HG02973 (cell line): ENCODE data around the gene SMOC1.

Source experiments
- ATAC-seq: cut with Tn5 transposase; IDR thresholded peaks from one replicate; pipeline ENCODE4 v1.9.1; 2021; ENCODE audit warnings: moderate library complexity; ENCODE audit not compliant: unreplicated experiment

SMOC1 gene

DNA sequence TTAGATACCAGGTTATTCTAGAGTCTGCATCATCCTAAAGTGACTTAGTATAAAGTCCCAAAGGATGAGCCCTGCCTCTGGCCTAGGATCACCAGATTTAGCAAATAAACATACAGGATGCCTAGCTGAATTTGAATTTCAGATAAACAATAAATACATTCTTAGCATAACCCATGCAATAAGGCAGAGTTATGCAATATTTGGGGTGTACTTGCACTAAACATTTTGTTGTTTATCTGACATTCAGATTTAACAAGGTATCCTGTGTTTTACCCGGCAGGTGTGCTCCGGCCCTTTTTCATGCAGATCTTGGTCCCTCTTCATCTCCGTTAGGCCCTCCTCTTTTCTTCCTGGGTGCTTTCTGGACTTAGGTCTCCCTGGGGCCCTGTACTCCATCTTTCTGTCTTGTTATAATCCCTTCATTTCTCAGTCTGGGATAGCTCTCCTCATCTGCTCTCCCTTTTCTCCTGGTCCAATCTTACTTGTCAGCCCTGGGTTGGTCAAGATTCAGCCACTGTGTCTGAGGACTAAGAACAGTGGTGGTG, 18.1 kb upstream of the SMOC1 start:
- ATAC-seq = no peak

DNA sequence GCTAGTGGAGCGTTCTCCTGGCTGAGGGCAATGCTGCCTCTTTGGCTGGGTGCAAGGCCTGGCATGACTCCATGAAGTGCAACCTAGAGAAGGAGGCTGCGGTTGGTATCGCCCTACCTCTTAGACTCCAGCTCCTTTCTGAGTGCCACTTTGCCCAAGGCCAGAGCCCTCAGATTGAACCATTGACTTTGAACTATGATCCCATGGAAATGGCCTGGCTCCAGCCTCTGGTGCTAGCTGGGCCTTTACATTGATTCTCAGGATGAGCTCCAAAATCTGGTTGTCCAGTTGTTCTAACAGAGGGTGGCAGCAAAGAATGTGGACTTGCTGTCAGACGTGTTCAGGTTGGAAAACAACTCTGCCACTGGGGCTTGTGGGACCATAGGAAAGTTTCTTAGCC, 16.1 kb upstream of the SMOC1 start:
- ATAC-seq = no peak

DNA sequence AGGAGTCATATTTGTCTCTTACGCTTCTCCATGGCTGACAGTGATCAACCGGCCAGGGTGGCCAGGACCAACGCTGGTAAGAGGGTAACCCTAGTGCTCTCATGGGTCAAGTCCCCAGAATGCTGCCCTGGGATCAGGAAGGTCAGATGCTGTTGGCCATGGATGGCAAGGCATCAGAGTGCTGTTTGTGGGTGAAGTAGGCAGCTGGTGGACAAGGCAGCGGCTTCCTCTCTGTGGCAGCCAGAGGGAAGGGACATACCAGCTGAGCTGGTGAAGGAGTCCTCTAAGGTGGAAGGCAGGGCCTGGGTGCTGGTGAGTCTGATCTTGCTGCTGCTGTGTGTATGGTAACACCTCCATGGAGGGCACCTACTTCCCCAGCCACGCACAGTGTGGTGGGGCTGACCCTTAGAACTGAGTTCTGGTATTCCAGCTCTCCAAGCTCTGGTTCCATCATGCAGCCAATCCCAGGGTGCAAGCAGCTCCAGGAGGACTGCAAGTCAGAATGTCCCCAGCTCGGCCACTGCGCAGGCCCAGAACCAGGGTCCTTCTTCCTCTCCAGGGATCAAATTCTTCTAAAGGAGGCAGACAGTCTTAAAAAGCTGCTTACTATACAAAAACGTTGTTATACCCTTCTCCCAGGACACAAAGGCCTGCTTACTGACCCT, 13.4 kb upstream of the SMOC1 start:
- no peak for ATAC-seq

DNA sequence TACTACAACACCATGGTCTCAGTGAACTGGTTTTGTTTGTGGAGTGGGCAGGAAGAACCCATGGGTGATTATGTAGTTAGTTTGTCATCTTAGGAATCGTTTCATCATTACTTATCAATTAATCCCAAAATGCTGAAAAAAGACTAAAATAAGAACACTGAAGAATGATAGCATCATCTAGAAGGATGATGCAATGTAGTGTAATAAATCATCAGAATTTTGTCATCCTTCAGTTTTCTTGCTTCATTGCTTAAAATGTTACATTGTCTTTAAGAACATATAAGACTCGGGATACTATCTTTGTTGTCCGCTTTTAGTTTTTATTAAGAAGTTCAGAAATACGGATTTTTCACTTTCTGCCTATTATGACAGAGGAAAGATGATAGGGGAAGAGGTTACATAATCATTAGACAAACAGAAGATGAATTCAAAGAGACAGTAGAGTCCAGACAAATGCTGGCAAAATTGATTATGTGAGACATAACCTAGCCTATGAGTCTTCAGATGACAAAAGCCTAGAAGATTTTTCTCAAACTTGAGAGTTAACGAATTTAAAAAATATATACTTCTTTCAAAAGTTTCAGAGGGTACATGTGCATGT, 10.8 kb upstream of the SMOC1 start:
- no peak for ATAC-seq

DNA sequence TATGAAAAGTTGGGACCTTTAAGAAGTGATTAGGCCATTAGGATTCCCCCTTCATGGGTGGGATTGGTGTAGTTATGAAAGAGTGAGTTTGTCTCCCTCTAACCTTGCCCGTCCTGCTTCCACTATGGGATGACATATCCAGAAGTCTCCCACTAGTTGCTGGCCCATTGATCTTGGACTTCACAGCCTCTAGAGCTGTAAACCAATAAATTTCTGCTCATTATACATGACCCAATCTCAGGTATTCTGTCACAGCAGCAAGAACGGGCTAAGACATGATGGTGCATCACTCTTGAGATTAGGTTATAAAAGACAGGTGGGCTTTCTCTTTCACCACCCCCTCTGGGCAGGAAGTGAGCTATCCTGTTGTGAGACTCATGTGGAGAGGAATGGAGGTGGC, 8.6 kb upstream of the SMOC1 start:
- no peak for ATAC-seq

DNA sequence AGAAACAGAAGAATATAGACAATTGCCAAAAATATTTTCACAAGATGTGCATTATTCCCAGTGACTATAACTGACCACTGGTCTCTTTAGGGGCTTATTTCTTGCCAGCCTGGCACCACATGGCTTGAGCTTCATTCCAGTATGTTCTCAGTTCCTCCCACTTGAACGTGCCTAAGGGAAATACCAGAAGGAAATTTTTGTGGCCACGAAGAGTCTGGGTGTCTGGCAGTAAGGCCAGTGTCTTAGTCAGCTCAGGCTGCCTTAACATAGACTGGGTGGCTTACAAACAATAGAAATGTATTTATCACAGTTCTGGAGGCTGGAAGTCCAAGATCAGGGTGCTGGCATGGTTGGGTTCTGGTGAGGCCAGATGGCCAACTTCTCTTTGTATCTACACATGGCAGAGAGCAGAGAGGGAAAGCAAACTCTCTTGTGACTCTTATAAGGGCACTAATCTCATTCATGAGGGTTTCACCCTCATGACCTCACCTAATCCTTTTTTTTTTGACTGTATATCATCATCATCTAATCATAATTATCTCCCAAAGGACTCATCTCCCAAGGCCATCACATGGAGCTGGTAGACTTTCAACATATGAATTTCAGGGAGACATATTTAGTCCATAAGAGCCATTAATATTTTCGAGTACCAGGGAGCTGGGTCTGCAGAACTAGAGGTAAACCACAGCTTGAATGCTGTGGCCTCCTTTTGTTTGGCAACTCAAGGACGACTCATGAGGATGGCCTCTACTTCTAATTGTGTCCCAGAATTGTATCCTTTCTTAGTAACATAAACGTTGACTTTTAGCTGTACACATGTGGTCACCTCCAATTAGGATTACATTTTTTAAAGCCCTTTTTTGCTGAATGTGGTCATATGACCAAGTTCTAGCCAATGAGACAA, 5.1 kb upstream of the SMOC1 start:
- ATAC-seq = no peak

DNA sequence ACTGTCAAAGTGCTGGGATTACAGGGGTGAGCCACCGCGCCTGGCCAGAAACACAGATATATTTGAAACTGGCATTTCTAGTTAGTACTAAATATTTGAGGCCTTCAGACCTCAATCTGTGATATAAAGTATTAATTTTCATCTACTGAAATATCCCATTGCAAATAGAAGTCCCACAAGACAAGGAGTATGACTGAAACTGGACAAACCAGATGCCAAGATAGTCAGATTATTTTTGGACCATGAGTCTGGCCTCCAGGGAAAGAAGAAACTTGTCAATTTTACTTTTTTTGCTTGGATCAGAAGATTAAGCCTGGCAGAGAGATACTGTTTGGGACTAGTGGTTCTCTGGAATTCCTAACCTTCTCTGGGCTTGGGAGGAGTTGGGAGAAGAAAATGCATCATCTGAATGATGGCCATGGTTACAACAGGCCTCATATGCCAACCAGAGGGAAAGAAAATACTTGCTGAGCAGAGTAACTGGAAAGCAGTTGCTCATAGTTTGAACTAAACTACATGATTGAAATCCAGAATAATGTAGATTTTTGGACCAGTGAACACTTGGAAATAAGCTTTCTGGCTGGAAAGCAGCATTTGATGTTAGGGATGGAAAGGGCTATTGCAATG, 2.9 kb upstream of the SMOC1 start:
- ATAC-seq = no peak

DNA sequence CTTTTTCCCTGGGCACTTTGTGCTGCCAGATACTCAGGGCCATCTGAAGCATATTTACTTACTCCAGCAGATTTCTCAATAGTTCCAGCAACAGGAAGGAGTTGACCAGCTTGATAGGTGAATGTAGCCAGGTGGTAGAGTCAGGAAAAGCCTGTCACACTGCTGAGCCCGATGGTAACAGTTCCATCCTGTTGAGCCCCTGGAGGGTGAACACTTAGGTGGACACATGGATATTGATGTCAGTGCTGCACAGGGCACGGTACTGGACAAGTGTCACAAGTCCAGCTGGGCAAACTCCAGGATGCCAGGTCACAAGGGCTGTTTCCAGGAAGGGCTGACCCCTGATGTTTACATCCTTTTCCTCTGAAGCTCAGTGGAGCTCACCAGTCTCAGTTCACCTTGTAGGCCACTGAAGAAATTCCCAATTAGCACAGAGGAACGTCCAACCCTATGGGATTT, 2.3 kb upstream of the SMOC1 start:
- ATAC-seq = no peak

DNA sequence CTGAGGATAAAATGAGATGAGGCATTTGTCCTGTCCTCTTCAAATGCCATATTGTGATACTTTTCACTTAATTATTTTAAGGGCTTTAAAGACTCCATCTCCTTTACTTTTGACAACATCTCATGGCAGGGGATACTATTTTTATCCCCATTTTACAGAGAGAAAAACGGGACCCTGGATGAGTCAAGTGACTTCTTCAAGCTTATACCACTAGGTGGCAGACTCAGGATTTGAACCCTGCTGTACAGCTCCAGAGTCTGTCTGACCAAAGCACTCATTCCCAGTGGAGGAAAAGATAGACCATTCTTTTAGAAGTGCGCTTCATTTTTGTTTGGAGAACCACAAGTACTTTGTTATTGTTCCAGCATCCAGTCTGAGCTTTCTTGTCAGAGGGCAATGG, 1.7 kb upstream of the SMOC1 start:
- no peak for ATAC-seq

DNA sequence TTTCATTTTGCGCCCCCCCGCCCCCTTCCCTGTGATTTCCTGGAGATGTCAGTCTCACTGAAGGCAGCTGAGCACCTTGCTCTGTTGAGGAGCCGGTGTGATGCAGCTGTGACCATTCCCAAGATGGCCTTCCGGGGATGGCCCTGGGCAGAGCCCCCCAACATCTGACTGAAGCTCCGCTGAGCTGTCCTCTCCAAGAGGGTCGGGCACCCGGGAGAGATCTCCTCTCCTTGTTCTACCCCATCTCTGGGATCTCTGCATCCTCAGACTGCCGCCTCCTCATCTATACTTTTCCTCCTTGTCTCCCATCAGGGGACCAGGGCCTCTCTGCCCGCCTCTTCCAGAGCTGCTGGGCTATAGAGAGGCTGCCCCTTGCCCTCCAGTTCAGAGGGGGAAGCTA, 965 bp upstream of the SMOC1 start:
- no peak for ATAC-seq

DNA sequence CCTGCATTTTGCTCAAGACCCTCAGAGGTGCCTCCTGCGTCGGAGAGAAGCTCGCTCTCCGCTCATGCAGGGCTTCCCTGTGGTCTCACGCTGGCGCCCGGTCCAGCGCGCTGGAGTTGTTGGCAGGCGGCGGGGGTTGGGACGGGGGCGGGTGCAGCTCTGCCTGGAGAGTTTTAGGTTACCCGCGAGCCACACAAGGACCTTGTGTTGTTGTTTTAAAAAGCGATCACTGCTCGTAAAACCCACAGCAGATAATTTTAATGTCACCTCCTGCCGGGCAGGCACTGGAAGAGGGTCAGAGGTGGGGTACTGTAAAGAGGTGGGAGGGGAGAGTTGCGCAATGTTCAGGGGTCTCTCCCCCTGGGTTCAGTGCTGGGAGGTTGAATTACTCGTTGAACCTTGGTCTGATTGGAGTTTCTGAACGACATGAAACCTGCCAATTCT, 850 bp downstream of the SMOC1 start:
- ATAC-seq = no peak

DNA sequence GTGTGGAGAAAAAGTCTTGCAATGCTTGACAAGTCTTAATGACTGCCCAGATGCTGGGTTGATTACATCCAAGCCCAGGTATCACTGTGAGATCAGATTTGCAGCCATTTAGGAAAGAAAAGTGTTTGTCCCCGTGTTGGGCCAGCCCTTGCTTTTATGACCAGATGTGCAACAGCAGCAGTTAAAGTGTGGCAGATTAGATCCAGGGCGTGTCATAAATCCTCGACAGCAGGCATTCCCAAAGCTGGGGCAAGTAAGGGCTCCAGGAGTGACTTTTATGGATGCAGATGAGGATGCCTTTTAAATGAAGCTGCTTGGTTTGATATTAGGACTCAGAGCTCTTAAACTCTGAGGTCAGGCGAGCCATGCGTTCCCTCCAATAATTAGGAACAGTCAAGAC, 1.7 kb downstream of the SMOC1 start:
- ATAC-seq = no peak

DNA sequence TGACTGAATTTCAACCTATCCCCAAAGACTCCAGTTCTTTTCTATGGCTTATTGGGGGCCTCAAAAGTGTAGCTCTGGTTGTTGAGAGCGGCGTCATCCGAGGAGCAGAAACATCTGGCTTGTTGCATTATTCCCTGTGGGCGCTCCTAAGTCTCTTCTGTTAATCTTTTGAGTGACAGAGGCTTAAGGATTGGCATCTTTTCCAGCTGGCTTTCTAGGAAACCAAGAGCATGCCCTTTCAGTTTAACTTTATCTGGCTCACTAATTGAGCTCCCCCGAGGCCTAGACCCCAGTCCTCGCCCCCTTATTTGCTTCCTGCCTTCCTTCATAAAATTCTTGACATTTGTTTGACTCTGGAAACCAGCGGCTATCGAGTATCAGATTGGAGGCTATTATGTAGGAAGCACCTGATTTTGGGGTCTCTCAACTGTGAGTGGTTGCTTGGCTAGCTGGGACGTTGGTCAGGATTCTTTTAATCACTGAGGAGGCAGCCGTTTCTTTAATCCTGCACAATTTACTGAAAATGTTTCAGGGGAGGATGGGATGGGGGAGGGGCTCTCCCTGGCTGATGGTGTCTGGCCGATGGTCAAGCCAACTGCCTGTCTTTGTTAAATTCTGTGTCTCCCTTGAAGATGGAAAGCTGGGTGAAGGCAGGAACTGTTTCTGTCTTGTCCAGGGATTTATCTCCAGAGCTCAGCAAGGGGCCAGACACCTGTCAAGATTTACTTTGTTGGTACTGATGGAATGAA, 3.1 kb downstream of the SMOC1 start:
- ATAC-seq = no peak

DNA sequence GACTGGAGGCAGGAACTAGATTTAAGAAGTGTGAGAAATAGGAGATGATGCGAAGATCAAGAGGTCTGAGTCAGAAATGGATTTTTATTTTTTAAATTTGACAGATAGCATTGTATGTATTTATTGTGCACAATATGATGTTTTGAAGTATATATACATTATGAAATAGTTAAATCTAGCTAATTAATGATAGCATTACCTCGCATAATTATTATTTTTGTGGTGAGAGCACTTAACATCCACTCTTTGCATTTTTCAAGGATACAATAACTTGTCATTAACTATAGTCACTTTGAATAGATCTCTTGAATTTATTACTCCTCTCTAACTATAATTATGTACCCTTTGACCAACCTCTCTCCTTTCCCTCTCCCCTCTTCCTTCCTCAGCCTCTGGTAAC, 3.7 kb downstream of the SMOC1 start:
- ATAC-seq = no peak

DNA sequence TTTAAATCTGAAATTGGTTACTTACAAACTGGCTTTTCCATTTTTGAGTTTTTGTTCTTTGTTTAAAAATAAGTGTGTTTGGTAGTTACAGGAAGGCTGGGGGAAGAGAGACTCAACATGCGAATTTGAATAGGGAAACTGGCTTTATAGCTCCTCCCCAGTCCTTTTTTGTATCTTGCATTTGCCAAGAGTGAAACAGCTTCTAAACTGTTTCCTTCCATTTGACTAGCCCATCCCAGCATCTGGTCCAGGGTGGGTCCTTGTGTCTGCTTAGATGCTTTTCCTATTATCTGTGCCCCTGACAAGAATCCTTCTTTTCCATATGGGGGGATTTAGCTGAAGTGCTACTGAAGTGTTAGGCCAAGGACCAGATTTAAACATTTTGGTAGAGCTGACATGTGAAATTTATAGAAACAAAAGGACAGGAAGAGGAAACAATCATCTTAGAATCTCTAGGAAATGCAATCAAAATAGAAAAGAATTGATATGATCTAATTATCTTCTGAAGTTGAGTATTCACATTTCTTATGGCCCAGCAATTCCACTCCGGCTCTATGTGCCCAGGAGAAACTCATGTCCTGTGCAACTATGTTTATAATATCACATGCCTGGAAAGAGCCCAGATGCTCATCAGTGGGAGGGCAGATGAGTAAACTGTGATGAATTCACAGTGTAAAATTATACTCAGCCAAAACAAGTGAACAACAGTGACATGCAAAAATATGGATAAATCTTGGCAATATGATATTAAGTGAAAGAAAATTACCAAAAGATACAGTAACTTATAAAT, 7.4 kb downstream of the SMOC1 start:
- no peak for ATAC-seq

DNA sequence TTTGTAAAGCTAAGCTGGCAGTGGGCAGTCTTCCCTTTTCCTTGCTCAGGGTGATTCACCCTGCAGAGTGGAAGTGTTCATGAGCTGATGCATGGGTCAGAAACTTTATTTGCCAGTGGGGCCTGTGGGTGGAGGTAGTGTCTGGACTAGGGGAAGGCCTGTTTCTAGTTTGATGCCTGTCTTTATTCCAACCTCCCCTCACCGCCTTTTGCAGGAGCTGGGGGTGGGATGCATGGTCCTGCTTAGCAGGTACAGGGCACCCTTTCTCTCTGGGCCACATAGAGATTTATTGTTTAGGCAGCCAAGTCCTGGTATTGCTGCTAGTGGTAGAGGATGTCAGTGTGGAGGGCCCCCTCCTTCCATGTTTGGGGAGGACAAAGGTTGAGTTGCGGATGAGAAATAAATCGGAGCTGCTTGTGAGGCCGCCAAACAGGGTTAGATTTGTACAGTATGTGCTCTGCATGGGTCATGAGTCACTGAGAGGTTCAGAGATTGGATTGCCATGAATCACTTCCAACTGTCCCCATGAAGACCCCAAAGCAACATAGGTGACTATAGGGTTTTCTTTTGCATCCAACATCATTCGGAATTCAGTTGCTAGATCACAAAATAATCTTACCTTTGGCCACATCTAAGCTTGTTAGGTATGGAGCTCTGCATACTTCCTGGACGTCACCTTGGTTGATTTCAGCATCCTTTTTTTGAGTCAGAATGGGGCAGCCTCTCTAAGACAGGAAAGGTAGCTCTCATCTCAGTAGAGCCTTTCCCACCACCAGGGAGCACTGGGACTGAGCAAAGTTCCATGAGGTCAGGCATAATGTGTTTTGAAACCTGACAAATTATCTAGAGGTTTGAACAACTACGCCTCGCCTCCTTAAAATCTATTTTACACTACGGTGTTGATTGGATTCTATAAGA, 8.8 kb downstream of the SMOC1 start:
- no peak for ATAC-seq

DNA sequence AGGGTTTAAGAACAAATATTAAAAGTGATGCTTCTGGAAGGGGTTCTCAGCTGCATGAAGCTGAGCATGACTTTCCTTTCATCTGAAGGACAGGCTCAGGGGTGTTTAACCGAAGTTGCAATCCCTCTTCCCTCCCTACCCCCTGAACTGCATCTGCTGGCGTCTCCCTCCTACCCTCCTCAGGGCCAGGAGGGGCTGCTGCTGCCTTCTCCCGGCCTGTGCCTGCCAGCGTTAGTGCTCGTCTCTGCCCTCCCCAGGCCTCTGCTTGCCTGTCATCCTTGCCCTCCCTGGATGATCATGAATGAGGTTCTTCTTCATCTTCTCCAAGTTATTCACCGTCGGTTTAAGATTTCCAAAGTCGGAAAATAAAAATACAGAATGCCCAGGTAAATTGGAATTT, 12.2 kb downstream of the SMOC1 start:
- ATAC-seq = no peak

DNA sequence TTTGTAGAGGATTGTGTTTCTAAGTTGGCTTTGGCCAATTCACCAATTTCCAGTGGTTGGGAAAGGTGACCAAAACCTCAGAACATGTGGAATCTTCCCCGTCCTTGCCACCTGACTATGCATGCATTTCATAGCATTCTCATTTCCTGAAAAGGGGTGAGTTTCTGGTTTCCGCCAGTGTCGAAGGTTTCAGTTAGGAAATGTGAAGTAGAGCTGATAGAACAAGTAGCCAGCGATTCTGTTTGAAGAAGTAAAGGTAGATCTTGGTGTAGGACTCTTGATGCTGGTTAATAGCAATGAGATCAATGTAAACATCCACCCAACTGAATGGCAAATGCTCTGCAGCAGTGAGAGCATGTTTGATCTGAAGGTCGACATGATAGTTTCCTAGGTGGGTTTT, 15.9 kb downstream of the SMOC1 start:
- no peak for ATAC-seq

DNA sequence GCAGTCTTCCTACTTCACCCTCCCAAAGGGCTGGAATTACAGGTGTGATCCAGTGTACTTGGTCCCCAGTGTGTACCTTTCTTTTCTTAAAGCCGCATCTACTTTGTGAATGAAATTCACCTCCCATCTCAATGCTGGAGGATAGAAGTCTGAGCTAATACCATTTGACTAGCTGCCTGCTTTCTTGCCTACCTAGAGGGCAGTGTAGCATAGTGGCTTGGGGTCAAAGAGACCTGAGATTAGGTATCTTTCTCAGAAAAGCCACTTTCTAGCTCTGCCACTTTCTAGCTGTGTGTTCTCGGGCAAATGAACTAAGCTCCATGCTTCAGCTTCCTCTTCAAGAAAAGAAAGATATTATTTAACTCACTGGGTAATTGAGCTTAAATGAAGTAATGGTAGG, 16.9 kb downstream of the SMOC1 start:
- no peak for ATAC-seq
